ENCODE measurements around the gene ADIPOR2. TPM values are rescaled to one million over a fixed set of nuclear protein-coding genes. Genes with fewer than 3 reads are reported as not detected.

Gene ADIPOR2
- total and polyA plus RNA-seq, 2 of the 4 experiments (the other 2 are of a cell fraction): 20.0 to 24.9 TPM

- intact Hi-C loops (cut with micrococcal nuclease) (no loop called here), in situ Hi-C loops (cut with MboI; ENCODE audit: low sequenced_read_pairs) (no loop called here), dilution Hi-C loops (cut with HindIII; ENCODE audit: low sequenced_read_pairs, unreplicated experiment) (no loop called here)
- Histone ChIP-seq H4K91ac (ENCODE audit: insufficient read depth, low read depth, low read length) (no peak overlapping the region), H2AFZ (replicated peaks; ENCODE audit: low read length, poor library complexity) (no peak overlapping the region), H3K9me3 (ENCODE audit: control insufficient read depth, insufficient read depth, low read length) (no peaks in the 10 kb centered on the region), H3K27me3 (ENCODE audit: control insufficient read depth, insufficient read depth, low read length) (no peaks in the 10 kb centered on the region), H3K18ac (ENCODE audit: low read depth, low read length) (no peak overlapping the region), H3K4me3 (ENCODE audit: insufficient read depth, low read depth, low read length) (no peak overlapping the region), H3K14ac (replicated peaks; ENCODE audit: low read depth, low read length) (no peak overlapping the region), H4K20me1 (ENCODE audit: insufficient read depth, low read length) (peaks cover 44% of the 10 kb centered on the region), H2BK120ac (ENCODE audit: low read depth, low read length) (no peak overlapping the region), H3K79me1 (ENCODE audit: low read depth in 1 of 2, low read length in 2 of 2) (peaks cover 20 to 63% of the 10 kb centered on the region in 2 experiments), H3K27ac (ENCODE audit: insufficient read depth, low read length) (no peak overlapping the region), H4K5ac (ENCODE audit: low read depth, low read length) (no peak overlapping the region), H3K9me1 (ENCODE audit: insufficient read depth, low read length) (peaks cover 6% of the 10 kb centered on the region), H3K4ac (ENCODE audit: low read depth, low read length) (no peak overlapping the region), H2BK20ac (ENCODE audit: low read depth, low read length) (no peak overlapping the region), H2AK9ac (replicated peaks; ENCODE audit: low read depth, low read length, poor library complexity) (no peak overlapping the region), H2BK5ac (ENCODE audit: low read depth, low read length, poor library complexity, severe bottlenecking) (no peak overlapping the region), H3K4me2 (ENCODE audit: low read depth, low read length) (no peak overlapping the region), H2BK15ac (ENCODE audit: low read depth, low read length) (no peak overlapping the region), H3K56ac (ENCODE audit: extremely low read depth, insufficient read depth, low read length) (no peak overlapping the region), H4K8ac (ENCODE audit: low read depth in 2 of 2, low read length in 2 of 2) (no peak overlapping the region), H3K36me3 (ENCODE audit: control insufficient read depth, insufficient read depth, low read length) (no peaks in the 10 kb centered on the region), H3K4me1 (ENCODE audit: control insufficient read depth, insufficient read depth, low read length) (peaks cover 7% of the 10 kb centered on the region), H2AK5ac (ENCODE audit: low read depth, low read length) (no peak overlapping the region), H3K9ac (ENCODE audit: low read depth, low read length) (no peak overlapping the region), H3K23ac (ENCODE audit: low read depth, low read length) (no peak overlapping the region)
- DNase-seq: no peak
- no peak for TF ChIP-seq CEBPB (IDR thresholded peaks at IDR 0.05; ENCODE audit: low read depth, low read length)
- TF ChIP-seq, protein P1, sequence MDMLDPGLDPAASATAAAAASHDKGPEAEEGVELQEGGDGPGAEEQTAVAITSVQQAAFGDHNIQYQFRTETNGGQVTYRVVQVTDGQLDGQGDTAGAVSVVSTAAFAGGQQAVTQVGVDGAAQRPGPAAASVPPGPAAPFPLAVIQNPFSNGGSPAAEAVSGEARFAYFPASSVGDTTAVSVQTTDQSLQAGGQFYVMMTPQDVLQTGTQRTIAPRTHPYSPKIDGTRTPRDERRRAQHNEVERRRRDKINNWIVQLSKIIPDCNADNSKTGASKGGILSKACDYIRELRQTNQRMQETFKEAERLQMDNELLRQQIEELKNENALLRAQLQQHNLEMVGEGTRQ (IDR thresholded peaks at IDR 0.05; ENCODE audit: low read depth, low read length): no peak
- ChIA-PET POLR2A (ENCODE audit: unreplicated experiment) (no interaction called here), CTCF (interaction anchor here (0.6 kb wide), 1 partner anchor 37 kb away, joined by 3 read pairs; no protein-coding TSS in a partner anchor)
- ATAC-seq (ENCODE audit: low read depth): no peak
- WGBS, 2 experiments (ENCODE audit: extremely low coverage in 2 of 2, insufficient read length in 1 of 2): no CpG with 5 or more reads among the region's 3 CpGs
- no TSS peak for BruUV-seq (replicated peaks)
Measured at GRCh38 chr12:1703771-1704722, 13.2 kb downstream of the ADIPOR2 start.
